CD4-positive, alpha-beta T cell treated with Interferon gamma for 1 hour (primary cell): ENCODE data around the gene HIPK4.

Source experiments
- DNase-seq: peaks from one replicate; pipeline ENCODE4 v3.0.0-alpha.2; 2020

HIPK4 gene

DNA sequence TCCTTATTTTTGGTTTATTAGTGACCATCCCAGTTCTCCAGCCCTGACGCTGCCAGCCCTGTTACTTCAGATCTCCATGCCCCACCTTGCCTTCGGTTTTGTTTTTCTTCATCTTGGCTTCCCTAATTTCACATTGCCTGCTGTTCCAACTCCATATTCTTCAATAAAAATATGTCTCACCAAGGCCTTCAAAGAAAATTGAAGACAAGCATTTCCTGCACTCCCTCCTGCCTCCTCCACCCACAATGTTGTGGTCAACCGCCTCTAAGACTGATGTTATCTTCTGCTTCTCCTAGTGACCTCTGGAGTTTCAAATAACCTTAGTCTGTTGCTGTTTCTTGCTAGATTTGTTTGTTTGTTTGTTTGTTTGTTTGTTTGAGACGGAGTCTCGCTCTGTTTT lies 26.9 kb downstream of the HIPK4 start:
- no peak for DNase-seq

DNA sequence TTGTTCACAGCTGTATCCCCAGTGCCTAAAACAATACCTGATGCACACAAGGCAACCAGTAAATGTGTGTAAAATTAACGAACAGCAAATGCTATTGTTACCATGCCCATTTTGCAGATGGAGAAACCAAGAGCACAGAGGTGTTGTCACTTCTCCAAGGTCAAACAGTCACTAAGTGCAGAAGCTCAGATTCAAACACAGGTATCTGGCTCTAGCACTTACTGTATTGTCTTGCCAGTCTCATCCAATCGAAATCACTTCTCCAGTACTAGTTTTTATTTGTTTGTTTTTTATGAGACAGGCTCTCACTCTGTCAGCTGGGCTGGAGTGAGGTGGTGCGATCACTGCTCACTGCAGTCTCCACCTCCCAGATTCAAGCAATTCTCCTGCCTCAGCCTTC lies 27.8 kb downstream of the HIPK4 start:
- DNase-seq: no peak

DNA sequence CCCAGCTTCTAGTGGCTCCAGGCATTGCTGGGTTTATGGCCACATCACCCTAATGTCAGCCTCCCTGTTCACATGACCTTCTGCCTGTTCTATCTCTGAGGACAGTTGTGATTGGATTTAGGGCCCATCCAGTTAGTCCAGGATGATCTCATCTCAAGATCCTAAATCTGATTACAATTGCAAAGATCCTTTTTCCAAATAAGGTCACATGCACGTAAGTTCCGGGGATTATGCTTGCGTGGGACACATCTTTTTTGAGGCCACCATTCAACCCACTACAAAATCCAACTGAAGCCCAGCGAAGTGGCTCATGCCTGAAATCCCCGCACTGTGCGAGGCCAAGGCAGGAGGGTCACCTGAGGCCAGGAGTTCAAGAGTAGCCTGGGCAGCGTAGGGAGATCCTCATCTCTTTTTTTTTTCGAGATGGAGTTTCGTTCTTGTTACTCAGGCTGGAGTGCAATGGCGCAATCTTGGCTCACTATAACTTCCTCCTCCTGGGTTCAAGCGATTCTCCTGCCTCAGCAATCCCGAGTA lies 29.2 kb downstream of the HIPK4 start:
- DNase-seq: no peak

- no peak for DNase-seq
Observed at GRCh38 chr19:40360020-40360707, 29.8 kb downstream of the HIPK4 start.

DNA sequence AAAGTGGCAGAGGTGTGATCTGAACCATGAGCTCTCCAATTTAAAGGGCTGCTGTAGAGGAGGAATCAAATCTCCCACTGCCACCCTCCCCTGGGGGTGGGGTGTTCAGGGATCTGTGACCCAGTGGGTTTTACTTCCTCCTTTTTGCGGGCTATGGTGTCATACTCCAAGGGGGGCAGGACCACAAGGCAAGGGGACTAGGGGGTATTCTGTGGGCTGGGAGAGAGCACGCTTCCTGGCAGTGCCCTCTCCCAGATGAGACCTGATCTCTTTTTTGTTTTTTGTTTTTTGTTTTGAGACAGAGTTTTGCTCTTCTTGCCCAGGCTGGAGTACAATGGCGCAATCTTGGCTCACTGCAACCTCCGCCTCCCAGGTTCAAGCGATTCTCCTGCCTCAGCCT lies 31.2 kb downstream of the HIPK4 start:
- peak; percentile 62 for DNase-seq

DNA sequence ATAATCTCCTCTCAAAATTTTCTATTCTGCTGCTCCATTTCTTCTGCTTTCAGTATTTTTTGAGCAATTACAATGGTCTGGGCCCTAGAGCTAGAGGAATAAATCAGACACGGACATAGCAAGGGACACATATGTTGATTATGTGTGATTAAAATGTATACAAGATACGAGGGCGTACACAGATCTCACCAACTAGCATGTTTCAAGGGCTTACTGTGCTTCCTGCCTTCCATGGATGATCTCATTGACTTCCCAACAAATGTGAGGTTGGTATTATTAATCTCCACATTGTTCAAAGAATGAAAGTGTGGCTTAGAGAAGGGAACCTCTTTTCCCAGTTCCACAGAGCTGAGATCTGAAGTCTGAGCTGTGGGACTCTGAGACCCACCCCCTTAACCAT lies 32.3 kb downstream of the HIPK4 start:
- no peak for DNase-seq

DNA sequence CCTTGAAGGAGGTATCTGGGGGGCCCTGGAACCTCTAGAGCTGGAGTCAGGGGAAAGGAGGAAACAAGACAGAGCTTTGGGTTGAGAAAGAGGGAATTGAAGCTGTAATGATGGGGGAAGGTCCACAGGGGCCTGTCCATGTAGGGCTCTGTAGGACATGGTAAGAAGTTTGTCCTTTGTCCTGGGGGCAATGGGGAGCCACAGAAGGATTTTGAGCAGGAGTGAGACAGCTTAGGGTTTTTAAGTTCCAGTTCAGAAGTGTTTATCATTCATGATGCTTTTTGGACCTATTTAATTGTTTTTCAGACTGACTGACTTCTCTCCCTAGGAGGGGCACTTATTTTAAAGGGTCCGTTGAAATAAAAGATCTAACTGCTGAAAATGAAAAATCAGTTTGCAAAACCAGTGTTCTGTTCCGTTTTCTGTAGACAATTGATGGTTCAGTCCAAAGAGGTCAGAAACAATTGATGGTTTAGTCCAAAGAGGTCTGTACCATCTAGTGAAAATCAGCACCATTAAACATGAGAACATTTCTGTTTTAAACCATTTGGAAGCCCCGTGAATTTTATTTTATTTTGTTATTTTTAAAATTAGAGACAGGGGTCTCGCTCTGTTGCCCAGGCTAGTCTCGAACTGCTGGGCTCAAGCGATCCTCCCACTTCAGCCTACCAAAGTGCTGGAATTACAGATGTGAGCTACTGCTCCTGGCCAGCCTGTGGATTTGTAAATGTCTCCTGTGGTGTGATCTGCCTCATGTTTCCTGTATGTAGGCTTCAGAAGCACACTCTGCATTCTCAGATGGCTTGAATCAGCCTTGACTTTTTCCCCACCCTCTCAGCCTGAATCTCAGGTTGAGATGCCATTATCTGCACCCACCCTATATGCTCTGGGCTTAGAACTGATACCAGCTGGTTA lies 33.0 kb downstream of the HIPK4 start:
- no peak for DNase-seq

DNA sequence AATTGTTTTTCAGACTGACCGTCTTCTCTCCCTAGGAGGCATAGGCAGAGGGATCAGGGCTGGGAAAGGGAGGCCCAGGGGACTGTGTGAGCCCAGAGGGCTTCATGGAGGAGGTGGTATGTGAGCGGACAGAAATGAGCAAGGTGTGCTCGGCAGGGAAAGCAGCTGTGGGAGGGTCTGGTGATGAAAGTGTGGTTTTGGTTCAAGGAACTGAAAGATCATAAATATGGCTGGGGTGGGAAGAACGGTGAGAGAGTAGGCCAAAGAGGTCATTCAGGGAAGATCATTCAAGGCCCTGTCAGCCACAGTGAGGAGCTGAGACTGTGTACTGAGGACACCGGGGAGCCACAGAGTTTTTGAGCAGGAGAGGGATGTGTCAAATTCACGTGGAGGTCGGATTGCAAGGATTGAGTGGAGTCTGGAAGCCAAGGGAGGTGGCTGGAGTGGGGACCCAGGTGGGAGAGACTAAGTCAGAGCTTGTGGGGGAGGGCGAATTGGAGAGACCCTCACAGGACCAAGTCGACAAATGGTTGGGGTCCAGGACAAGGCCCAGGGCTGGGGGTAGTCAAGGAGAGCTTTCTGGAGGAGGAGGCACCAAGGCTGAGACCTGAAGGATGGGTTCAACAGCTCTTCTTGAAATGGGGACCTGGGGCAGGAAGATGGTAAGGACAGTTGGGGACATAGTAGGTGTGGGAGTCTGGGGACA lies 33.9 kb downstream of the HIPK4 start:
- DNase-seq: no peak

DNA sequence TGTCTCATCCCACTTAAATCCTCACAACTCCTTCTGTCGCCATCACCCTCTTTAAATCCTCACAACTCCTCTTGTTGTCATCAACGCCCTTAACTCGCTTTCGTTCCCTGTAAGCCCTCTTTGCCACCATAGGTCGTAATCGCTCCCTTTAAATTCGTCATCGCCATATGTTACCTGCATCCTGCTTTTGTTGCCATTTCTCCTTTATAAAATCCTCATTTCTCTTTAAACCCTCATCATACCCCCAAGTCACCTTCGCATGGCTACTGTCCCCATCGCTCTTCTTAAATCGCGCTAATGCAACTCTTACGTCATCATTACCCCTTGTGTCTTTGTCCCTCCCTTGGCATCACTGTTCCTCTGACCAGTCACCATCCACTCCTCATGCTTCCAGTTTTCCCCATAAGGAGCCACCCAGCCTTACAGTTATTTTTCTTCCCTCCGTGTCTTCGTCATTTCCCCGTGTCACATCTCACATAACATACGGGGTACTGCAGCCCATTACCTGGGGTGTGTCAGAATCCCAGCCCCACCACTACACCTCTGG lies 40.9 kb downstream of the HIPK4 start:
- DNase-seq: no peak

GRCh38 chr19:40348125-40348913 lies 41.7 kb downstream of the HIPK4 start, which contains the start of the genes C19orf47 and PLD3:
Gene C19orf47 (minus strand): TSS chr19:40348397. CDS start chr19:40341857, 6,540 bp downstream.
Gene PLD3 (plus strand): TSS chr19:40348695. CDS start chr19:40366484, 17,789 bp downstream.
- peak; percentile 100 for DNase-seq

DNA sequence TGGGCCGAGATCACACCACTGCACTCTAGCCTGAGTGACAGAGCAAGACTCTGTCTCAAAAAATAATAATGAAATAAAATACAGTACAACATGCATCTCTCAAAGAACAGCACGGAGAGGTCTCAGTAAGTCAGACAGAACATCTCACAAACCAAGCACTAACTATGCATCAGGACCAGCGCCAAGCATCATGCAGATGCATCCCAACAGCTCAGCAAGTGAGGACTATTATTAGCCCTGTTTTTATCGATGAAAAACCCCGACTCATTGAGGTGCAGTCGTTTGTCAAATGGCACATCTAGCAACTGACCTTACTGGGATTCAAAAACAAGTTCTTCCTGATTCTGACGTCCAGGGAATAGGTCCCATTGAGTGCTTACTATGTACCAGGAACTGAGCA lies 45.6 kb downstream of the HIPK4 start:
- no peak for DNase-seq

- no peak for DNase-seq
Observed at GRCh38 chr19:40342644-40343311, 47.2 kb downstream of the HIPK4 start.

- DNase-seq: no peak
Observed at GRCh38 chr19:40341601-40342482, 48.1 kb downstream of the HIPK4 start.

DNA sequence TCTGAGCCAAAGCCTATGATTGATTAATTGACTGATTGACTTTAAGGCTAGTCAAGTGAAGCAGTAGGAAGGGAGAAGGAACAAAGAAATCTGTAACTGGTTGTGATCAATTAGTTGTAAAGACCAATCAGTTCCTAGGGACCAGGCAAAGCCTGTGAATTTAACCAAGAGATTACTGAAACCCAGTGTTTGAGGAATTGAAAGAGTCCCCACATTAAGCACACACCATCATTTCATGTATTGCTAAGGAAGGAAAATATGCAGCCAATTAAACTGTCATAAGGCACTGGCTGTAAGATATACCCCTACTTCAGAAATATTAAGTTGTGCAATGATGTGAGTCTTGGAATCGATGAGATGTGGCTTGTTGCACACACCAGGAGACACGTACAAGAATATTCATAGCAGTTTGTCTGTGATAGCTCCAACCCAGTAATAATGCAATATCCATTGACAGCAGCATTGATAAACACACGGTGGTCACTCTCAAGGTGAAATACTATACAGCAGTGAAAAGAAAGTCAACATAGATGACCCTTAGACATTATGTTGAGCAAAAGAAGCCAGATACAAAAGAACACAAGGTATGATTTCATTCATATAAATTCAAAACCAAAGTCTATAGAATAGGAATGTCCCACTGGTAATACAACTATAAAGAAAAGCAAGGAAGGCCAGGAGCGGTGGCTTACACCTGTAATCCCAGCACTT lies 50.8 kb downstream of the HIPK4 start:
- DNase-seq: no peak

DNA sequence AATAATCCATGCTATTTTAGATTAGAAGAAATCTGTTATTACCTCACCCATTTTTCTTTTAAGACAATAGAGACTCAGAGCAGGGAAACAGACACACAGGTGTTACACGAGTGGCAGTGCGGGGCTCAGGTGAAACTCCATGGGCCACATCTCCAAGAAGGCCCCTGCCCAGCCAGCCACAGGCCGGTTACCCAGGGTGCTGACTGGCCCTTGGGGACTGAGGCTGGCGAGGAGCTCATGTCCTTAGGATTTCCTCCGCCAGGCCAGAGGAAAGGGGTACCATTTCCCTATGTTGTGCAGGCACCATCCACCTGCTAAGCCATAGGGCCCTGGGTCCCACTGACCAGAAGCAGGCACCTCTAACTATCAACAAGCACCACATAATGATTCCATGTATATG lies 52.4 kb downstream of the HIPK4 start:
- DNase-seq: no peak

DNA sequence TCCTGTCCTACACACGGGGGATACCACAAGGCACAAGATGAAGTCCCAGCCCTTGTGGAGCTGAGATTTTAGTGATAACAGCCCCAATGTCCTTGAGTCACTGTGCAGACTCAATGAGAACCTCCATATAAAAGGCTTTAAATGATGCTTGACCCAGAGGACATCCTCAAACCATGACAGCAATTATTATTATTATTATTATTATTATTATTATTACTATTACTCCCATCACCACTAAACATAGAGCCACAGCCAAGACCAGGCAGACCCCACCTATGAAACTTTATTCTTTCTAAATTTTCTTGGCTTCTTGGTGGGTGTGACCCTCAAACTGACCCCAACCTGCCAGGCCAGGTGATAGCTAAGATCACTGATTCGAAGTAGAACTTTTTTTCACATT lies 52.9 kb downstream of the HIPK4 start:
- no peak for DNase-seq

- DNase-seq: no peak
Observed at GRCh38 chr19:40336601-40336900, 53.4 kb downstream of the HIPK4 start.

GRCh38 chr19:40335855-40336600 lies 54.0 kb downstream of the HIPK4 start:
- DNase-seq: no peak

- DNase-seq: no peak
Observed at GRCh38 chr19:40335101-40335500, 54.9 kb downstream of the HIPK4 start.
